Heart left ventricle (tissue), 16 donors: ENCODE results near the gene DLX2. TPM values are rescaled to one million over a fixed set of nuclear protein-coding genes. Genes with fewer than 3 reads are reported as not detected.

ENCODE experiments used
- ATAC-seq, 4 donors: fragments of 200-7000 bp; cut with Tn5 transposase; one replicate each; pipeline ENCODE4 v1.9.1; 2020 to 2022; ENCODE audit warnings: moderate library complexity in 4 of 4, mild to moderate bottlenecking in 3 of 4, moderate number of reproducible peaks in 1 of 4
- DNase-seq, 5 donors: peaks; one replicate each; pipeline ENCODE4 v3.0.0-alpha.2; 2020
- H3K27ac ChIP-seq, 12 donors: fragments of 200-600 bp; sonication (generic) in 4 of 12; one replicate each; pipeline versions ENCODE4 v1.5.0 to v1.8.0; 2016 to 2022; ENCODE audit warnings: mild to moderate bottlenecking in 2 of 12
- H3K27me3 ChIP-seq, 9 donors: fragments of 200-600 bp; sonication (generic) in 2 of 9; one replicate each; pipeline versions ENCODE4 v1.5.1 to v1.8.0; 2016 to 2022; ENCODE audit warnings: mild to moderate bottlenecking in 3 of 9
- H3K36me3 ChIP-seq, 9 donors: fragments of 200-600 bp; sonication (generic) in 2 of 9; one replicate each; pipeline versions ENCODE4 v1.5.0 to v1.8.0; 2018 to 2022; ENCODE audit warnings: mild to moderate bottlenecking in 2 of 9
- H3K4me1 ChIP-seq, 12 donors: fragments of 200-600 bp; sonication (generic) in 4 of 12; one replicate each; pipeline versions ENCODE4 v1.5.0 to v1.8.0; 2016 to 2022; ENCODE audit warnings: mild to moderate bottlenecking in 3 of 12
- H3K4me3 ChIP-seq, 12 donors: fragments of 200-600 bp; sonication (generic) in 4 of 12; one replicate each; pipeline versions ENCODE4 v1.5.0 to v1.8.0; 2017 to 2022; ENCODE audit warnings: mild to moderate bottlenecking in 9 of 12, moderate library complexity in 4 of 12
- H3K9me3 ChIP-seq, 12 donors: fragments of 200-600 bp; sonication (generic) in 4 of 12; one replicate each; pipeline versions ENCODE4 v1.5.0 to v1.8.0; 2016 to 2022; ENCODE audit warnings: mild to moderate bottlenecking in 1 of 12
- POLR2A ChIP-seq, 2 donors: fragments of 450-650 bp; IDR thresholded peaks; one replicate each; pipeline ENCODE4 v1.6.1; 2017; ENCODE audit warnings: antibody characterized with exemption in 2 of 2, mild to moderate bottlenecking in 2 of 2, moderate library complexity in 2 of 2
- WGBS, 4 donors: extraction: QIAGEN DNeasy Blood & Tissue Kit in 2 of 4; methylation state at CpG; one replicate each; pipeline versions ENCODE4 v1.1.5 to v1.1.7; 2013 to 2018; 5-methylcytosine and 5-hydroxymethylcytosine counted together
- intact Hi-C, 10 donors: fragments of 100-400 bp; cut with DNase I; formaldehyde crosslinking; loops; one replicate each; pipeline versions ENCODE4 v1.11.1 to v1.14.2; 2022
- polyA plus RNA-seq, 2 donors: library from polyadenylated mRNA; stranded (reverse); fragments of 200-250 nt; gene quantifications; one replicate each; pipeline ENCODE4 v1.2.3, GENCODE V29; 2013
- total RNA-seq, 9 donors: library from RNA; depleted of rRNA in 2 of 9; stranded (reverse); fragments of >200 nt in 2 of 9; fragmentation: NEBNext Ultra II Directional in 3 of 9; extraction: Animal tissue kit (Norgen Biotek cat#: 25700) in 3 of 9; gene quantifications; one replicate each; pipeline versions ENCODE4 v1.1.0 to v1.2.4, GENCODE V29; 2016 to 2023
- TF ChIP-seq, protein P1 (sequence below), 12 donors: fragments of 200-600 bp; sonication (generic) in 4 of 12; IDR thresholded peaks; one replicate each; pipeline versions ENCODE4 v1.5.0 to v1.8.0; 2018 to 2022; ENCODE audit warnings: antibody characterized with exemption in 12 of 12, mild to moderate bottlenecking in 5 of 12
- donor health status: ischemic (EF 13 %, LVEDD 7.1; RV severe dilation, severe dysfunction).
- donor health status: healthy with polysubstance abuse.
- donor health status: DM: no; HTN: yes; CAD: no.
- donor health status: DM: no; HTN: no; CAD: no.
- donor health status: ischemic (EF 25% LVEDD 6.9; RV normal size, moderate dysfunction).
- donor health status: ischemic (EF 25% LVEDD 5.7; RV mildly dilated, moderate dysfunction).
- donor health status: healthy.
- donor health status: DM: yes; HTN: yes; CAD: no.
- donor health status: ischemic (EF 35%, LVEDD 5.7; RV mildly dilated, moderate dysfunction).
- donor health status: nonischemic (EF 11% LVEDD 7.7; RV severe dilation, severe dysfunction).
- donor health status: DM: yes; HTN: yes; CAD: no.
- donor health status: PGD.
- donor health status: ischemic (EF 29% LVEDD 5.4; RV normal size, mild dysfunction).
- donor health status: nonischemic (EF 23%, LVEDD 6.1; RV moderate dilation, normal function).

Gene DLX2
- total and polyA plus RNA-seq, 11 donors = not detected

DNA sequence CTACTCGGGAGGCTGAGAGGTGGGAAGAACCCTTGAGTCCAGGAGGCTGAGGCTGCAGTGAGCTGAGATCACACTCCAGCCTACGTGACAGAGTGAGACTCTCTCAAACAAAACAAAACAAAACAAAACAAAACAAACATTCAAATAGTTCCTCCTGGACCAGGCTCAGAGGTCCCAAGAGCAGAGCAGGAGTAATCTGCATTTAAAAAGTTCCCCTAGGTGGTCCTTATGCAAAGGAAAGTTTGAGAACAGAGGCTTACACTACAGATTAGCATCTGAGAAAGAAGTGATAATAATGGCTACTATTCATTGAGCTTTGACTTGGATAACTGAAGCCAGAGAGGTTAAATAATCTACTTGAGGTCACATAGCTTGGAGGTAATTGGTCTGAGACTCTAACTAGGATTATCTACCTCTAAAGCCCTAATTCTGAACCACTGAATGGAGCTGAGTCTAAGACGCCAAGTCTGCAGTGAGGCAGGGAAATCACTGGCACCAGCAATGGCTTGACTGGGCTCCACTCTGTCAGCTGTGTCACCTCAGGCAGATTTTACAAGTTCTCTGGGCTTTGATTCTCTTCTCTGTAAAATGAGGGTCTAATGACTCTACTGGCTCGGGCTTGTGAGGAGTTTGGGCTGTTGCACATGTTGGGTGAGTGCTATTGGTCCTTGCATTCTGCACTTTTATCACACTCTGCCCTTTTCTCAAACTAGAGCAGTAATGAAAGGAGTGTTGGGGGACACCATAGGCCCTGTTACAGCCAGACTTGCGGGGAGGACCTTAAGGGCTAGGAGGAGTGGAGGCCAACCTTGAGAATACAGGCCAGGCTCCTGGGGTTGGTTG lies 29.2 kb upstream of the DLX2 start:
- Histone ChIP-seq H3K4me1 (no peaks in the 10 kb centered on the region), H3K36me3 (no peaks in the 10 kb centered on the region), H3K4me3 (no peak overlapping the region), H3K27me3 (peaks cover 0 to 11% (median 0%) of the 10 kb centered on the region in 9 donors), H3K9me3 (peaks cover 0 to 6% (median 0%) of the 10 kb centered on the region in 12 donors), H3K27ac (no peak overlapping the region)
- DNase-seq = no peak
- ATAC-seq = no peak
- TF ChIP-seq, protein P1, sequence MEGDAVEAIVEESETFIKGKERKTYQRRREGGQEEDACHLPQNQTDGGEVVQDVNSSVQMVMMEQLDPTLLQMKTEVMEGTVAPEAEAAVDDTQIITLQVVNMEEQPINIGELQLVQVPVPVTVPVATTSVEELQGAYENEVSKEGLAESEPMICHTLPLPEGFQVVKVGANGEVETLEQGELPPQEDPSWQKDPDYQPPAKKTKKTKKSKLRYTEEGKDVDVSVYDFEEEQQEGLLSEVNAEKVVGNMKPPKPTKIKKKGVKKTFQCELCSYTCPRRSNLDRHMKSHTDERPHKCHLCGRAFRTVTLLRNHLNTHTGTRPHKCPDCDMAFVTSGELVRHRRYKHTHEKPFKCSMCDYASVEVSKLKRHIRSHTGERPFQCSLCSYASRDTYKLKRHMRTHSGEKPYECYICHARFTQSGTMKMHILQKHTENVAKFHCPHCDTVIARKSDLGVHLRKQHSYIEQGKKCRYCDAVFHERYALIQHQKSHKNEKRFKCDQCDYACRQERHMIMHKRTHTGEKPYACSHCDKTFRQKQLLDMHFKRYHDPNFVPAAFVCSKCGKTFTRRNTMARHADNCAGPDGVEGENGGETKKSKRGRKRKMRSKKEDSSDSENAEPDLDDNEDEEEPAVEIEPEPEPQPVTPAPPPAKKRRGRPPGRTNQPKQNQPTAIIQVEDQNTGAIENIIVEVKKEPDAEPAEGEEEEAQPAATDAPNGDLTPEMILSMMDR (IDR thresholded peaks at IDR 0.05) = no peak
- intact Hi-C loops = loop anchor here in 1 of 10 donors (10.0 kb wide), 1 partner anchor 537 kb away; no protein-coding TSS in a partner anchor
- 76 to 78% (median 77%) methylated on average over 4 to 5 of the region's 5 CpGs for WGBS, 4 donors

DNA sequence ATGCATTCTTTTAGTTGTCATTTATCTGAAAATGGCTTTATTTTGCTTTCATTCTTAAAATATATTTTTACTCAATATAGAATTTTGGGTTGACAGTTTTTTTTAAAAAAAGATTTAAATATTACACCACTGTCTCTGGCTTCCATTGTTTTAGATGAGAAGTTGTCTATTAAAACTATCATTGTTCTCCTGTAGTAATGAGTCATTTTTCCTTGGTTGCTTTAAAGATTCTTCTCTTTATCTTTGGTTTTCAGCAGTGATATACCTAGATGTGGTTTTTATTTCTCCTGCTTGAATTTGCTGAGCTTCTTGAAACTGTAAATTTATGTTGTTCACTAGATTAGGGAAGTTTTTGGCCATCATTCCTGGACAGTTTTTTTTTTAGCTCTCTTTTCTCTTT lies 26.7 kb upstream of the DLX2 start:
- Histone ChIP-seq H3K36me3 (no peaks in the 10 kb centered on the region), H3K27me3 (peaks cover 0 to 5% (median 0%) of the 10 kb centered on the region in 9 donors), H3K4me3 (no peak overlapping the region), H3K9me3 (peaks cover 0 to 6% (median 0%) of the 10 kb centered on the region in 12 donors), H3K27ac (no peak overlapping the region), H3K4me1 (no peaks in the 10 kb centered on the region)
- DNase-seq (no peak), ATAC-seq (no peak)
- intact Hi-C loops = loop anchor here in 1 of 10 donors (10.0 kb wide), 1 partner anchor 535 kb away; no protein-coding TSS in a partner anchor
- TF ChIP-seq POLR2A (IDR thresholded peaks at IDR 0.05) = no peak
- TF ChIP-seq, protein P1 (IDR thresholded peaks at IDR 0.05) = no peak

DNA sequence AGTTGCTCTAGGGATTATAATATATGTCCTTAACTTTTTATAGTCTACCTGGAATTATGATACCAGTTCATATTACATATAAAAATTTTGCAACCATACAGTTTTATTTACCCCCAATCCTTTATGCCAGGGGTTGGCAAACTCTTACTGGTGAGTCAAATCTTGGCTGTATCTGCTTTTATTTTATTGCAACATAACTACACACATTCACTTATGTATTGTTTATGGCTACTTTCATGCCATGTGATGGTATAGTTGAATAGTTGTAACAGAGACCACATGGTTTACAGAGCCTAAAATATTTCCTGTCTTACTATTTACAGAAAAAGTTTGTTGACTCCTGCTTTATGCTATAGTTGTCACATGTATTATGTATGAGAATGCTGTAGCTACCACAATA lies 25.8 kb upstream of the DLX2 start:
- Histone ChIP-seq H3K4me1 (no peaks in the 10 kb centered on the region), H3K27me3 (peaks cover 0 to 5% (median 0%) of the 10 kb centered on the region in 9 donors), H3K9me3 (peaks cover 0 to 6% (median 0%) of the 10 kb centered on the region in 12 donors), H3K36me3 (no peaks in the 10 kb centered on the region), H3K4me3 (no peak overlapping the region), H3K27ac (no peak overlapping the region)
- ATAC-seq = no peak
- intact Hi-C loops = loop anchor here in 1 of 10 donors (10.0 kb wide), 1 partner anchor 534 kb away; no protein-coding TSS in a partner anchor
- no peak for DNase-seq
- TF ChIP-seq, protein P1 (IDR thresholded peaks at IDR 0.05) = no peak
- no peak for TF ChIP-seq POLR2A (IDR thresholded peaks at IDR 0.05)

DNA sequence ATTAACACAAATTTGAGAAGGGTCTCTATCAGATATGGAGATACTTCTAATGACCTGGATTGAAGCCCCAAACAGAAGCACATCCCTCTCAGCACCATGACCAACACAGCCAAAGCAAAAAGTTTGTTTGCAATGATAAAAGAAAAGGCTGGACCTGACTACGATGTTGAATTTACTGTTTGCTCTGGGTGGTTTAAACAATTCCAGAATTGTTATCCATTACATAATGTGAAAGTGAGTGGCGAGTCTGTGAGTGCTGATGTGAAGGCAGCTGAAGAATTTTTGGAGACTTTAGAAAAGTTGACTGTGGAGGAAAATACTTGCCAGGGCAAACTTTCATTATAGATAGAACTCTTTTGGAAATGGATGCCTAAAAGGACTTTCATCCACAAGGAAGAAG lies 17.4 kb upstream of the DLX2 start:
- ATAC-seq = no peak
- Histone ChIP-seq H3K36me3 (no peaks in the 10 kb centered on the region), H3K27me3 (peaks cover 0 to 18% (median 4%) of the 10 kb centered on the region in 9 donors), H3K27ac (no peak overlapping the region), H3K9me3 (no peaks in the 10 kb centered on the region), H3K4me3 (no peak overlapping the region), H3K4me1 (no peaks in the 10 kb centered on the region)
- no peak for DNase-seq
- WGBS, 4 donors = 66 to 79% (median 73%) methylated on average over 2 of the region's 2 CpGs
- intact Hi-C loops = loop anchor here in 1 of 10 donors (10.0 kb wide), 1 partner anchor 525 kb away; no protein-coding TSS in a partner anchor
- TF ChIP-seq POLR2A (IDR thresholded peaks at IDR 0.05) = no peak
- TF ChIP-seq, protein P1 (IDR thresholded peaks at IDR 0.05) = no peak
